ENCODE data around the gene PCSK5. TPM values are rescaled to one million over a fixed set of nuclear protein-coding genes. Genes with fewer than 3 reads are reported as not detected.

PCSK5 gene
- total and polyA plus RNA-seq, 2 donors (not counting 3 experiments of a cell fraction or from before 2014, with no cell fraction given): 2.6 to 4.8 TPM

- intact Hi-C loops (cut with micrococcal nuclease) (no loop called here), dilution Hi-C loops (cut with MboI; ENCODE audit: extremely low pct_ligation_motif_present, low sequenced_read_pairs) (no loop called here)
- Histone ChIP-seq H3K9me1 (replicated peaks; ENCODE audit: control insufficient read depth, extremely low read depth, insufficient read depth, low read length) (no peaks in the 10 kb centered on the region), H2AFZ (ENCODE audit: low read depth, low read length) (no peak overlapping the region), H3K36me3 (ENCODE audit: control insufficient read depth in 2 of 2, extremely low read depth in 1 of 2, insufficient read depth in 2 of 2, low read length in 2 of 2) (no peaks in the 10 kb centered on the region), H3K27me3 (ENCODE audit: control insufficient read depth in 2 of 2, insufficient read depth in 2 of 2, low read length in 2 of 2) (no peaks in the 10 kb centered on the region), H3K9me3 (replicated peaks; ENCODE audit: control insufficient read depth, insufficient read depth, low read length) (no peaks in the 10 kb centered on the region), H3K79me2 (ENCODE audit: control insufficient read depth, insufficient read depth, low read length) (no peaks in the 10 kb centered on the region), H3K9ac (replicated peaks; ENCODE audit: extremely low read depth, insufficient read depth, low read length) (no peak overlapping the region), H3K4me3 (replicated peaks in 1 of 3; ENCODE audit: insufficient read depth in 1 of 3, low read depth in 1 of 3, low read length in 3 of 3) (no peak overlapping the region), H4K20me1 (replicated peaks; ENCODE audit: control insufficient read depth, extremely low read depth, insufficient read depth, low read length) (no peaks in the 10 kb centered on the region), H3K27ac (ENCODE audit: insufficient read depth, low read depth, low read length) (no peak overlapping the region), H3K4me2 (ENCODE audit: insufficient read depth, low read length) (no peak overlapping the region), H3K4me1 (ENCODE audit: control insufficient read depth, extremely low read depth, insufficient read depth, low read length) (no peaks in the 10 kb centered on the region)
- TF ChIP-seq POLR2AphosphoS5 (IDR thresholded peaks at IDR 0.05; ENCODE audit: insufficient read depth, low read depth, low read length) (no peak), MYC (IDR thresholded peaks at IDR 0.05; ENCODE audit: low read depth, low read length) (no peak), GATA2 (IDR thresholded peaks at IDR 0.05; ENCODE audit: insufficient read depth, insufficient read length, low read depth, low read length) (no peak), POLR2A (IDR thresholded peaks at IDR 0.05; ENCODE audit: low read depth, low read length) (no peak), MAX (IDR thresholded peaks at IDR 0.05; ENCODE audit: insufficient read depth, insufficient read length) (no peak), EZH2 (IDR thresholded peaks at IDR 0.05; ENCODE audit: borderline replicate concordance, low read depth, low read length, severe bottlenecking) (no peak), FOS (IDR thresholded peaks at IDR 0.05; ENCODE audit: borderline replicate concordance, insufficient read depth, low read length) (no peak), JUN (IDR thresholded peaks at IDR 0.05; ENCODE audit: borderline replicate concordance, insufficient read depth, insufficient read length, low read depth) (no peak)
- TF ChIP-seq, protein P1, sequence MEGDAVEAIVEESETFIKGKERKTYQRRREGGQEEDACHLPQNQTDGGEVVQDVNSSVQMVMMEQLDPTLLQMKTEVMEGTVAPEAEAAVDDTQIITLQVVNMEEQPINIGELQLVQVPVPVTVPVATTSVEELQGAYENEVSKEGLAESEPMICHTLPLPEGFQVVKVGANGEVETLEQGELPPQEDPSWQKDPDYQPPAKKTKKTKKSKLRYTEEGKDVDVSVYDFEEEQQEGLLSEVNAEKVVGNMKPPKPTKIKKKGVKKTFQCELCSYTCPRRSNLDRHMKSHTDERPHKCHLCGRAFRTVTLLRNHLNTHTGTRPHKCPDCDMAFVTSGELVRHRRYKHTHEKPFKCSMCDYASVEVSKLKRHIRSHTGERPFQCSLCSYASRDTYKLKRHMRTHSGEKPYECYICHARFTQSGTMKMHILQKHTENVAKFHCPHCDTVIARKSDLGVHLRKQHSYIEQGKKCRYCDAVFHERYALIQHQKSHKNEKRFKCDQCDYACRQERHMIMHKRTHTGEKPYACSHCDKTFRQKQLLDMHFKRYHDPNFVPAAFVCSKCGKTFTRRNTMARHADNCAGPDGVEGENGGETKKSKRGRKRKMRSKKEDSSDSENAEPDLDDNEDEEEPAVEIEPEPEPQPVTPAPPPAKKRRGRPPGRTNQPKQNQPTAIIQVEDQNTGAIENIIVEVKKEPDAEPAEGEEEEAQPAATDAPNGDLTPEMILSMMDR (IDR thresholded peaks at IDR 0.05; ENCODE audit: extremely low read depth in 1 of 2, insufficient read depth in 1 of 2, low read depth in 1 of 2, low read length in 2 of 2): no peak
- no peak for FAIRE-seq
- CTCF ChIA-PET: interaction anchor here (1.1 to 7.5 kb wide), 4 partner anchors 10 to 25 kb away, joined by 3 to 57 read pairs (median 6); partner anchors contain the start of gene PCSK5
- POLR2A ChIA-PET: no interaction called here
- no peak for DNase-seq (ENCODE audit: low read depth, low spot score)
- no TSS peak for BruUV-seq (replicated peaks)
These were observed 9.9 kb upstream of the PCSK5 start for GRCh38 chr9:75880618-75881017.
